Stimulated activated CD4-positive, alpha-beta T cell treated with anti-CD3 and anti-CD28 coated beads, TNF-alpha, amount 100 ng/mL, for 4 hours (primary cell): ENCODE data around the gene DPYSL3.

Experiments used
- DNase-seq, 3 experiments: peaks; one replicate each; pipeline ENCODE4 v3.0.0-alpha.2; 2020; ENCODE audit warnings: low read depth in 3 of 3

DPYSL3 gene

DNA sequence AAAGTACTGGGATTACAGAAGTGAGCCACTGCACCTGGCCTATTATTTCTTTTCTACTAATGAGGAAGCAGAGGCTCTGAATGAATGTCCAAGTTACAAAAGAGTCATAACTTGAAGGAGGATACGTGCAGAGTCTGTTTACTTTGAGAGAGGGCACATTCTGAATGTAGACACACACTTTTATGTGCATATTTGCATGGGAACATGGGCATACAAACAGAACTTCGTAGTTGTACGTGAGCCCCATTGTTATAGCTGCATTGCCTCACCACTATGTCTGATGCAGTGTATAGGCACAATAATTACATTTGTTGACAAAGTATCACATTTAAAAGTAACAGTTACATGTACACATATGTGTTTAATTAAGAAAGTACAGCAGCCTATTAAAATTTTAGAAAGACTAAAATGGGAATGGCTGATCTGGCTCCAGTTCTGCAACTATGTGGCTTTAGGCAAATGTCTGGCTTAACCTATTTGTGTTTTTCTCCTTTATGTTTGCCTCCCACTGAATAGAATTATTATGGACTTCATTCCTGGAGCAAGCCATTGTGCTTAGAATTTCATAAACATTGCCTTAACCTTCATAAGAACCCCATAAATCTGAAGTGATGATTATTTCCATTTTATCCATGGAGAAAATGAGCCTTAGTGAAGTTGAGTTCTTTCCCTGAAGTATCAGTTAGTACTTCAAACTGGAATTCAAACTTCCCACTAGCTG, 3.0 kb upstream of the DPYSL3 start:
- no peak for DNase-seq

- no peak for DNase-seq
These were observed 1.0 kb upstream of the DPYSL3 start for GRCh38 chr5:147510885-147511284.

GRCh38 chr5:147509041-147509709, 693 bp downstream of the DPYSL3 start:
- no peak for DNase-seq

- no peak for DNase-seq
These were observed 1.2 kb downstream of the DPYSL3 start for GRCh38 chr5:147508711-147509040.

GRCh38 chr5:147507480-147508126, 2.3 kb downstream of the DPYSL3 start:
- DNase-seq: no peak

DNA sequence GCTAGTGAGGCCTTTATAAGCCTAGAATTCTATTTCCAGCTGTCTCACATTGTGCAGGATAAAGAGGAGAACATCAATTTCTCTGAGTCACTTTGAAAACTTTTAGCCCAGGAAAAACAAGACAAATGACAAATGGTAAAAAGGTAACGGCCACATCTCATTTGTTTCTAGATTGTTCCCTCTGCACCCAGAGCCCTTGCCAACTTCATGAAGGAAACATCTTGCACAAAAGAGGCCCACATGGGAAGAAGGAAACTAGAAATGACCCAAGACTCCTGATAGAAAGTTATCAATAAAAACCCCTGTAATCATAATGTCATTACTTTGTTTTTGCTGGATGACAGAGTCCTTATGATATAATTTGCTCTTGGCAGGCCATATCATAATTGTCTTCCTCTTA, 5.3 kb downstream of the DPYSL3 start:
- no peak for DNase-seq

DNA sequence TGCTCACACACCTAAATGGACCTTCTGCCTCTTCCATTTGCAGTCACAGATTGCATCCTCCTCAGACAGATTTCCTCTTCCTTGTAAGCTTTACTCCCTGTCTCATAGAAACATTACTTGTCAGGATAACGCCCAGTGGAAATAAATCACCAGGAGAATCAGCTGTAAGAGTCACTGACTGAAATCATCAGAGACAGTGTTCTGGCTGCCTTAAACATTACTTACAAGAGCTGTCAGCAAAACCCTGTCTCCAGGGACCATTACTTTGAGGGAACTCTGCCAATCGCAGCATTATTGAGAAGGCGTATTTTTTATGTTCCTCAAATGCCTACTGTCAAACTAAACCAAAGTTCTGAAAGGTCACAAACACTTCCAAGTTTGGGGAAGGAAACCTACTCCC, 5.9 kb downstream of the DPYSL3 start:
- no peak for DNase-seq

DNA sequence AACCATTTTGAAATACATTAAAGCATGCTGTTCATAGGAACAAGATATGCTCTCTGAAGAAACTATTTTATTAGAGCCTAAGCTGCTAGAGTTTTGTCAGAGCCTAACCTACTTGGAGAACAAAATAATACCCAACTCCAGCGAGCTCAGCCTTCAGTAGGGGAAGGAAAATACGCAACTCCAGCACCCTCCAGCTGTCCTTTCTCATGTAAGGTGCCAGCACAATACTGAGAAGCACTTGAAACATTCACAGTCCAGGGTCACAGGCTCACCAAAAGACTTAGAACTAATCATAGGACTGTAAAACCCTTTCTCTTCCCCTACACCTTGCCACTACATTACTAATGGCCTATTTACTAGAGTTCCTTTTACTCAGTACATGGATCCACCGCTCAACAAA, 18.9 kb downstream of the DPYSL3 start:
- no peak for DNase-seq

GRCh38 chr5:147487031-147487750, 22.7 kb downstream of the DPYSL3 start:
- no peak for DNase-seq

- DNase-seq: no peak
These were observed 24.1 kb downstream of the DPYSL3 start for GRCh38 chr5:147485814-147486213.

DNA sequence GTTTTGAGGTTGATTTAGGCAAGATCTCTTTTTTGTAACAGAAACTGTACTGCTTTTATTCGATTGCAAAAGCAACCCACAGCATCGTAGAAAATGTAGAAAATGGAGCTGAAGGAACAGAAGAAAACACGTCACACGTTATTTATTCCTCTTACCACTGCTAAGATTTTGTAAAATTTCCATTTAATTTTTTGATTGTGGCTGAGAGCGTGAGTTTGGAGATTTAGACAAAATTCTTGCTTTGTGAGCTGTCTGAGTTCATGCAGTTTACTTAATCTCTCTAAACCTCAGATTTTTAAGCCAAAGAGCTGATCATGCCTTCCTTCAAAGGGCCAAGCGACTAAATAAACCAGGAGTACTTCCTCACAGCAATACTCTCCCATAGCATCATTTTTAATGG, 24.8 kb downstream of the DPYSL3 start:
- DNase-seq: no peak

DNA sequence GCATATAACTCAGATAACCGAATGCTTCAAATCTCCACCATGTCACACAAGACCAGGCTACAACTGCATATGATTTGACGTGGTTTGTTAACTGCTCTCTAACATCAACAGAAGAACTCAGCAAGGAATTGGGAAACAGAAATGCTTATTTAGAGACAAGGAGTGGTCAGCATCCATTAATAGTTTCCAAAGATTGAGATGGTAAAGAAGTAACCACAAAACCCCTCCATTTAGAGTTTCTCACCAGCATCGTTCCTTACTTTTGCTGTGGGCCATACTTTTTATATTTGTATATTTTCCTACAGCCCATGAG, 25.2 kb downstream of the DPYSL3 start:
- DNase-seq: no peak

GRCh38 chr5:147483961-147484707, 25.7 kb downstream of the DPYSL3 start:
- DNase-seq: no peak

DNA sequence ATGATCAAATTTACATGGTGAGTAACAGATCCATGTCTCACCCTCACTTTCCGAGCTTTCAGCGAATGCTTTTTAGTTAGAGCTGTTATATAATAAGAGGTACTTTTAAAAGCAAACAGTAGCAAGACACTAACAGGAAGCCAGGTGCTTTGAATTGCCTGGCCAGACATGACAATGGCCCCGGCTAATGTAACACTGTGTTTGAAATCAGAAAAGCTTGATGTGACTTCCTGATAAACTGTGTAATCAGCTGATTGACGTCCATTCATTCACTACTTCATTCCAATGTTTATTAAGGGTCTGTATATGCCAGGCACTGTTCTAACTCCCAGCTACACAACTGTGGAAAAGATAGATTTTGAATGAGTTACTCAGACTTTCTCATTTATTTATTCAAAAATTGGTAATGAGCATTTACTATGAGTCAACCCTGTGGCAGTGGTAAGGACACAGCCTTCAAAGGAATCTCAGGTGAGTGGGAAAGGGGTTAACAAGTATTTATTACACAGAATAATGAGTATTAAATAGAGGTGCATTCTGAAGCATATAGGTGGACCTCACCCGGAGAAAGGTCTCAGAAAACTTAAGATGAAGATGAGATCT, 26.6 kb downstream of the DPYSL3 start:
- no peak for DNase-seq

DNA sequence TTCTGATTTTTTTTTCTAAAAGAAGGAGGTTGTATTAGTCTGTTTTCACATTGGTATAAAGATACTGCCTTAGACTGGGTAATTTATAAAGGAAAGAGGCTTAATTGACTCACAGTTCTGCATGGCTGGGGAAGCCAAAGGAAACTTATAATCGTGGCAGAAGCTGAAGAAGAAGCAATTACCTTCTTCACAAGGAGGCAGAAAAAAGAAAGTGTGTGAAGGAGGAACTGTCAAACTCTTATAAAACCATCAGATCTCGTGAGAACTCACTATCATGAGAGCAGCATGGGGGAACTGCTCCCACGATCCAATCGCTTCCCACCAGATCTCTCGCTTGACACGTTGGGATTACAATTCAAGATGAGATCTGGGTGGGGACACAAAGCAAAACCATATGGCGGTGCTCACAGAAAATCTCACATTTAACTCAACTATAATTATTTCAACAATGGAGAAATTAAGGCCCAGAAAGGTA, 27.1 kb downstream of the DPYSL3 start:
- DNase-seq: no peak

- DNase-seq: no peak
These were observed 27.8 kb downstream of the DPYSL3 start for GRCh38 chr5:147481874-147482705.

DNA sequence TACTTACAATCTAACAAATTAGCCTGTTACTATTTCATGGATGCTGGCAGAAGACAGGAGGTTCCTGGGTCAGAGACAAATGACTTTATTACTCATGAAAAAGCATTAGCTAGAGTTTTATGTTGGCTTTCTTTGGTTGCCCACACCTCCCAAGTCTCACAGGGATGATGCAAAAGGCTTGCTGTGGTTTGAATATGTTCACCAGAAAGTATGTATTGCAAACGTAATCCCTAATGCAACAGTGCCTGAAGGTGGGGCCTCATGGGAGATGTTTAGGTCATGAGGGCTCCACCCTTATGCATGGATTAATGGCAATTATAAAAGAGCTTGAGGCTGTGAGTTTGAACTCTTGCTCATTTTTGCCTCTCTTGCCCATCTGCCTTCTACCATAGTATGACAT, 28.5 kb downstream of the DPYSL3 start:
- no peak for DNase-seq

DNA sequence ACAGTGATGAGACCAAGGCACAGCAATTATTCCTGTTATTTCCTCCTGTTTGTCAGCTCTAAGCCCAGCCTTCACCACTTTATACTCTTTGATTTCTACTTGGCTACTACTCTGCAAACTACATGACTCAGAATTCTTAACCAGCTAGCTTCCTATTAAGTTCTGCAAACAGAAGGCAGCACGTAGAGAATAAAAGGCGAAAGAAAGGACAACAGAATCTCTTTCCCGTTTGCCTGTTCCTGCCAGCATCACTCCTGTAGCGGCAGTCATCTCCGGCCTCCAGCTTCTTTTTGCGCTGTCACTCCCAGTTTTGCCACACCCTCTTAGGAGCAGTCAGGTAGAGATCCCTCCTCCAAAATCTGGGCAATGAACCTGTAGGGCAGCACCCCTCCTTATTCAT, 29.9 kb downstream of the DPYSL3 start:
- DNase-seq: no peak

- no peak for DNase-seq
These were observed 30.4 kb downstream of the DPYSL3 start for GRCh38 chr5:147479444-147479843.

- no peak for DNase-seq
These were observed 35.7 kb downstream of the DPYSL3 start for GRCh38 chr5:147474140-147474539.
